ENCODE results near the gene PIP5K1A.
A peak's percentile ranks its signal among the peaks of the same experiment; 100 is the strongest.

- peak in 2 of 5 experiments; percentile 74 to 78 for TF ChIP-seq CTCF (IDR thresholded peaks at IDR 0.05)
- TF ChIP-seq POLR2A (IDR thresholded peaks at IDR 0.05) = no peak
Measured at GRCh38 chr1:151165738-151166504, 32.4 kb upstream of the PIP5K1A start, which contains the start of the genes LYSMD1 and SCNM1.
